22Rv1 (cell line): ENCODE results near the gene MTM1.

Experiments
- ZFX ChIP-seq: fragments of 450-650 bp; IDR thresholded peaks from 2 replicates; pipeline ENCODE4 v1.6.1; 2017; ENCODE audit warnings: antibody characterized with exemption, borderline replicate concordance
- TF ChIP-seq, protein P1 (sequence below): fragments of 450-650 bp; IDR thresholded peaks from 2 replicates; pipeline ENCODE4 v1.5.1; 2017; ENCODE audit warnings: mild to moderate bottlenecking

DNA sequence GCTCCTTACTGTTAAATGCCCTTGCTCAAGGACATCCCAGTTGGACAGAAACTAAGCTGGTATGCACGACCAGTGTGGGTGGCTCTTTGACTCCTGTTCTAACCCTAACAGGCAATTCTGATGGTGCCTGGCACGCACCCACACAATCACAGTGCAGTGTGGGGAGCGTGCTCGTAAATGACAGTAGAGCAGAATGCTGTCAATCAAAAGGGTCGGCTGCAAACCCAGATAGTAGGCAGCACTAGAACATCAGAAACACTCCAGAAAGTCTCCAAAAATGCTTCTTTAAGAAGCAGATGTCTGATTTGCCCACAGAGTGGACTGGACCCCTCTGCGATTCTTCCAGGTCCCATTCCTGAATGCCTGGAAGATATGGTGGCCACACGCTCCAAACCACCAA, 37.6 kb upstream of the MTM1 start:
- TF ChIP-seq, protein P1, sequence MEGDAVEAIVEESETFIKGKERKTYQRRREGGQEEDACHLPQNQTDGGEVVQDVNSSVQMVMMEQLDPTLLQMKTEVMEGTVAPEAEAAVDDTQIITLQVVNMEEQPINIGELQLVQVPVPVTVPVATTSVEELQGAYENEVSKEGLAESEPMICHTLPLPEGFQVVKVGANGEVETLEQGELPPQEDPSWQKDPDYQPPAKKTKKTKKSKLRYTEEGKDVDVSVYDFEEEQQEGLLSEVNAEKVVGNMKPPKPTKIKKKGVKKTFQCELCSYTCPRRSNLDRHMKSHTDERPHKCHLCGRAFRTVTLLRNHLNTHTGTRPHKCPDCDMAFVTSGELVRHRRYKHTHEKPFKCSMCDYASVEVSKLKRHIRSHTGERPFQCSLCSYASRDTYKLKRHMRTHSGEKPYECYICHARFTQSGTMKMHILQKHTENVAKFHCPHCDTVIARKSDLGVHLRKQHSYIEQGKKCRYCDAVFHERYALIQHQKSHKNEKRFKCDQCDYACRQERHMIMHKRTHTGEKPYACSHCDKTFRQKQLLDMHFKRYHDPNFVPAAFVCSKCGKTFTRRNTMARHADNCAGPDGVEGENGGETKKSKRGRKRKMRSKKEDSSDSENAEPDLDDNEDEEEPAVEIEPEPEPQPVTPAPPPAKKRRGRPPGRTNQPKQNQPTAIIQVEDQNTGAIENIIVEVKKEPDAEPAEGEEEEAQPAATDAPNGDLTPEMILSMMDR, result no peak
- no peak for TF ChIP-seq ZFX
